C1 segment of cervical spinal cord (tissue), 14 donors: ENCODE results near the gene SIRPB2.

Experiments used
- DNase-seq, 14 donors: peaks; one replicate each; lab custom pipeline; 2025; lab: John Stamatoyannopoulos, UW

Gene SIRPB2

DNA sequence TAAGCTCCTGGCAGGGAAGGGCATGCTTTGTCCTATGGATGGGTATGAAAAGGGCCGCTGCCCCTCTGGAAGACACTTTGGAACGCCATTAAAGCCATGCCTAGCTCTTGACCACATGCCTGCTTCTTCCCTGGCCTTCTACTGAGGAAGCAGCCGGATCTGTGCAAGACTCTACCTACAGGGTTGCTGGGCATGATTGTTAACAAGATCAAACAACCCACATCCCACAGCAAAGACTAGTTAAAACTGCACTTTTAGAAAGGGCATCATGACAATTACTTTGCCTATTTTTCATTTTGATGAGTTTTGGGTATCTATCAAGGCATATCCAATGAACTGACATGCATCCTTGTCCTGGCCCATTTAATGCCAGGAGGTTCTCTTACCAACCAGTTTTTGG, 50.1 kb downstream of the SIRPB2 start:
- DNase-seq, result no peak

DNA sequence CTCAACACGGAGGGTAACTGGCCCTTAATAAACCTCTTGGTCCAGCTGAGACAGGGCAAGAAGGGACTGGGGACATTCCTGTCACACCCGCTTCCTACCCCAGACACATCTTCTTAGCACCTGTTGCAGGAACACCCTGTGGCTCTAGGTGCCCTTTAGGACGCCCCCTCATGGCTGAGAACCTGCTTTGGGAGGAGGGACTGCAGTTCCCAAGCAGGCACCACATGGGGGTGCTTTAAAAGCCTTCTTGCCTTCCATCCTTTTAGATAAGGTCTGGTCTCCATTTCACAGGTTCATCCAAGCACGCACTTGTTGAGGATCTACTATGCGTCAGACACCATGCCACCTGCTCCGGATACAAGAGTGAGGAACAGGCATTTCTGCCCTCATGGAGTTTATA, 51.2 kb downstream of the SIRPB2 start:
- DNase-seq, result no peak

DNA sequence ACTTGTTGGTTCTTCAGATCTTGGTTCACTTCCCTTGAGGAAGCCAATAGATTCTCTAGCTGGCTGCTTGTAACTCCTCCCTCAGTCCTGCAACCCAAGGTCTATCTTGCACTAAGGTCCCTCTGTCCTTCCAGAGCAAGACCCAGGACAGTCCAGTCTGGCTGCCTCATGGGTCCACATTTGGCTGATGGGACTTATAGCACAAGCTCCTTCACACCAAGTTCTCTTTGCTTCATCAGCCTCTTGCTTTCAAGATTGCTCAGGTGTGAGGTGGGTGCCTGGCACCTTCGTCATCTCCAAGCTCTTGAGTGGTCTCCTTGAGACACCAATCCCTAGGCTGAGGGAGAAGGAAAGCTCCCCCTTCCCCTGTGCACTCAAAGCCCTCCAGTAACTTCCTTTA, 52.9 kb downstream of the SIRPB2 start:
- no peak for DNase-seq

DNA sequence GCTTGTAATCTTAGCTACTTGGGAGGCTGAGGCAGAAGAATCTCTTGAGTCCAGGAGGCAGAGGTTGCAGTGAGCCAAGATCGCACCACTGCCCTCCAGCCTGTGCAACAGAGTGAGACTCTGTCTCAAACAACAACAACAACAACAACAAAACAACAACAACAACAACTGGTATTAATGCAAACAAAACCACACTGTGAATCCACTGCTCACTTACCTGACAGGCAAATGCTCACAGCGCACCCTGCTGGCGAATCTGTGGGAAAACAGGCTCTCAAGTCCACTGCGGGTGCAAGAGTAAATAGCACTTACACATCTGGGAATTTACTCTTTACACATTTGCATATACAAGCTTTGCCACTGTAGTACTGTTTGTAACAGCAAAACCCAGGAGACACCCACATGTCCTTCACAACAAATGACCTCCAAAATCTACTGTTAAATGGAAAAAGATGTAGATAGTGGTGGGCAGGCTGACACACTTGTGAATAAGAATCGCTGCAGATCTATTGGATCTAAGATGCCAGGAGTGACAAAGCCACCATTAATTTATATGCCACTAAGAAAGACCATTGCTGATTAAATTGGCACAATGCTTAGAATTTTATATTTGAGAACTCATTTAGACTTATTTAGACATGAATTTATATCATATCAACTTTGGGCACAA, 53.9 kb downstream of the SIRPB2 start:
- peak in 12 of 14 donors; percentile 3 to 72 (median 16) for DNase-seq

DNA sequence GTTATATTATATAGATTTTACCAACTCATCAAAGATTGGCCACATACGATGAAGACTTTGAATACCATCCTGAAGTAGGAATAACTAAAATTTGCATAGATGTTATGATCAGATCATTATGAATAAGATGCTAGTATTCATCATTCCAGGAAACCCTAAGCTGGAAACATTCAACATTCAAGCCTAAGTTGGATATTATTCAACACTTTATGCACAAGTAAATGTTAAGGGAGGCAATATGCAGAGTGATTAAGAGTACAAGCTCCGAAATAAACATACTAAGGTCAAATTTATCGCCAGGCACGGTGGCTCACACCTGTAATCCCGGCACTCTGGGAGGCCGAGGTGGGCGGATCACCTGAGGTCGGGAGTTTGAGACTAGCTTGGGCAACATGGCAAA, 55.0 kb downstream of the SIRPB2 start:
- no peak for DNase-seq

DNA sequence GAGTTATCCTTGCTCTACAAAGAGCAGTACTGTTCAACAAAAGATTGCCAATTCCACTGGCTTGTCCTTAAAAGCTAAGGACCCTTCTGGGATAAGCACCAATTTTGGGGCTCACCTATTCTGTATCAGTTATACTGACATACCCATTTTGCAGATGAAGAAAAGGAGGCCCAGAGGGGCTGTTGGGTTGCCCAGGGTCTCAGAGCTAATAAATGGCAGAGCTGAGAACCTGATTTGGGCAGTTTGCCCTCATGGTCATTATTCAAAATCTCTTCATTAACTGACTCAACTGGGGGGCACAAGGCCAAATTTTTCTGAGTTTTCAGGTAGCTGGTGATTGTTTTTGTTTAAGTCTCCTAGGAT, 55.9 kb downstream of the SIRPB2 start:
- no peak for DNase-seq

DNA sequence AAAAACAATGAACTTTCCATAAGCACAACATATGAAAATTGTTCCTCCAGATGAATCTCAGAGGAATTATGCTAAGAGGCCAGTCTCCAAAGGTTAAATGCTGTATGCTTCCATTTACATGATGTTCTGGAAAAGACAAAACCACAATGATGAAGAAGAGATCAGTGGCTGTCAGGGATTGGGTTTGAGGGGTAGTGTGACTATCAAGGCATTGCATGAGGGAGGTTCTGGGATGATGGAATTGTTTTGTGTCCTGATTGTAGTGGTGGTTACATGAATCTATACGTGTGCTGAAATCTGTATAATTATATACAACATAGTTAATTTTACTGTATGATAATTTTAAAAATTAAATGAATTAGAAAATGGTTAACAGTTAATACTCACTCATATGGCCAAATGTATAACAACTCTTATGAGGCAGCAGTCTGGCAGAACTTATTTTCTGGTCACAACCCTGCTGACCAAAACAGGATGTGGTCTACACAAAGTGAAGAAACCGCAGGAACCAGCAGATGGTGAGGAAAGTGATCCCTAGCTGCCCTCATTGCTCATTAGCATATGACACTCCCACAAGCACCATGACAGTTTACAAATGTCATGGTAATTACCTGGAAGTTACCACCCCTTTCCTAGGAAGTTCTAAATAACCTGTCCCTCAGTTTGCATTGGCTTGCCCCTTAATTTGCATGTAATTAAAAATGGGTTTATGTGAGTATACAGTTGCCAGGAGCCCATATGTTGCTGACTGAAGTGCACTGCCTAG, 56.5 kb downstream of the SIRPB2 start:
- DNase-seq, result no peak

DNA sequence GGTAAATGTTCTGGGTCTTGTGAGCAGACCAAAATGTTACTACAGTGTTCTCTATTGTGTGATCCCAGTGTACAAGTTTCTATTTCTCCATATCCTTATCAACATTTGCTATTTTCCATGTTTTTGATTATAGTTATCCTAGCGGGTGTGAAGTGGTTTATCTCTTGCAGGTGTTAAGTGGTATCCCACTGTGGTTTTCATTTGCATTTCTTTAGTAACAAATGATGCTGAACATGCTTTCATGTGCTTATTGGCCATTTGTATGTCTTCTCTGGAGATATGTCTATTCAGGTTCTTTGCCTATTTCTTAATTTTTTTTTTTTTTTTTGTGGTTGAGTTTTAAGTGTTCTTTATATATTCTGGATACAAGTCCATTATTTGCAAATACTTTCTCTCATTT, 60.1 kb downstream of the SIRPB2 start:
- no peak for DNase-seq

DNA sequence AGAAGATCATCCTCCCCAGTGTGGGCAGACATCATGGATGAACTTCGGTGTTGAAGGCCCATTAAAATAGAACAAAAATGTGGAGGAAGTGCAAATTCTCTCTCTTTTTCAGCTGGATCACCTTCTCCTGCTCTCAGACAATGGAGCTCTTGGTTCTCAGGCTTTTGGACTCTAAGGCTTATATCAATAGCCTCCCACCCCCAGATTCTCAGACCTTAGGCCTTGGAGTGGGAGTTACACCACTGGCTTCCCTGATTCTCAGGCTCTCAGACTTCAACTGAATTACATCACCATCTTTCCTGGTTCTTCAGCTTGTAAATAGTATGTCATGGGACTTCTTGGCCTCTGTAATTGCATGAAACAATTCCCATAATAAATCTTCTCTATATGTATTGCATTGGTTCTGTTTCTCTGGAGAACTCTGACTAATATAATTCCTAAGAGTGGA, 61.2 kb downstream of the SIRPB2 start:
- no peak for DNase-seq

DNA sequence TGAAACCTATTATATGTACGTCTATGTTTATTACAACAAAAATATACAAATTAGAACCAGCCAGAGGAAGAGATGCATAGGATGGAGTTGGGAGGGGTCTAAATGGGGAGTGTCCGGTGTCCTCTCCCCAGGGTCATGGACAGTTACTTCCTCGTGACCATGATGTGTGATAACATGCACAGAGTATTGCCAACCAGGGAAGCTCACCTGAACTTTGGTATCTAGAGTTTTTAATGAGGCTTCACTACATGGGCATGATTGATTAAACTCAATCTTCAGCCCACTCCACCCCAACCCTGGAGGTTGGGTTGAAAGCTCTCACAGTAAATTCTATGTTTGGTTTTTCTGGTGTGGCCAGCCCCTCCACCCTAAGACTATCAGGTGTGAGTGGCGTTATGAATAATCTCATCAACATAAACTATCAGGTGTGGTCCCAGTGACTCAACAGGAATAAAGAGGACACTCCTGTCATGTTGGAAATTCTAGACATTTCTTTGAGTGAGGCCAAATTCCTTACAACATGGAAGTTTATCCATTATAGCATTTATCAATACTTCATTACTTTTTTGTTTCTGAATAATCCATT, 62.0 kb downstream of the SIRPB2 start:
- no peak for DNase-seq

DNA sequence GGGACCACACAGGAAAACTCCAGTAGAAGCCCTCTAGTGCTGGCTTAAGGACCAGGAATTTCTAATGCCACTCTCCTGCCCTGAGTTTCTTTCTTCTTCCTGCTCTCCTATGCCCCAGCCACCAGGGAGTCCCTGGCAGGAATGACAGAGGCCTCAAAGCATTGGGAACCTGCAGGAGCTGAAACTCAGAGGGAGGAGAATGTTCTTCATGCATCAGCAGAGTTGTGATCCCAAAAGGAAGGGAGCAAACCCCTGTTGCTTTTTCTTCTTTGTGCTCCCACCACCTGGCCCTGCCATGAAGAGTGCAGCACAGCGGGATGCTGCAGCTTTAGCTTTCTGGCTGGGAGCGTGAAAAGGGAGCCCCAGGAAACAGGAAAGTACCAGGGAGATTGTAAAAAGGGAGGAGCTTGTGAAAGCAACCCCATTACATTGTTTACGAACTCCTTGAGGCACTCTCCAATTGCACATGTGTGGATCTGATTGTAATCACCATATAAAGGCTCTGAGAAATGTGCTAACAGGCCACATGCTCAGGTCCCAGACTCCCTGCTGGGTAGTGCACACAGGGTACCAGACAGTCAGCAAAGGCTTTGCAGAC, 63.7 kb downstream of the SIRPB2 start:
- DNase-seq, result no peak

DNA sequence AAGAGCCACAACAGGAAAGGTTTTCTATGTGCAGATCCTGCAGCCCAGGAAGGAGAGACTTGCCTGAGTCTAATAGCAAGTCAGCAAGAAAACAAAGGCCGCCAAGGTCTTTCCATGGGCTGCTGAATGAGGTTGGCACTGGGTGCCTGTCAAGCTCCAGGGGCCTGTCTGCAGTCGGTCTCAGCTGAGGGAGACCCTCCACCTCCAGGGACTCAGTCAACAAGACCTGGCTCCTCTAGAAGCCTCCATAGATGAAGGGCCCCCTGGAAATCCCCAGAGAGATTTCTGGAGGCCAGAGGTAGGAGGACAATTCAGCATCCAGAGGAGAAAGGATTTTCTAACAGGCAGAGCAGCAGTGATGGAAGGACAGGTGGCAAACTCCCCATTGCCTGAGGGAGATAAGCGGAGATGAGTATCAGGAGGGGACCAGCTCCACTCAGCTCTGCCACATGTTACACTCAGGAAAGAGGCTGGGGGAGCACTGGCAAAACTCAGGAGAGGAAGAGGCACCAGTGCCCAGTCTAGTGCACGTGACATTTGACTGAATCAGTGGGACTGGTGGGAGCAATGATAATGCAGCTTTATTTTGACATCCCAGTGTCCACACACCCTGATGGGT, 64.9 kb downstream of the SIRPB2 start:
- no peak for DNase-seq
